ENCODE data around the gene NPAS3. TPM values are rescaled to one million over a fixed set of nuclear protein-coding genes. Genes with fewer than 3 reads are reported as not detected.

NPAS3 gene
- total and polyA plus RNA-seq, 2 of the 8 experiments (the other 6 are each of a cell fraction or from before 2014, with no cell fraction given) = 0.11 to 0.60 TPM

DNA sequence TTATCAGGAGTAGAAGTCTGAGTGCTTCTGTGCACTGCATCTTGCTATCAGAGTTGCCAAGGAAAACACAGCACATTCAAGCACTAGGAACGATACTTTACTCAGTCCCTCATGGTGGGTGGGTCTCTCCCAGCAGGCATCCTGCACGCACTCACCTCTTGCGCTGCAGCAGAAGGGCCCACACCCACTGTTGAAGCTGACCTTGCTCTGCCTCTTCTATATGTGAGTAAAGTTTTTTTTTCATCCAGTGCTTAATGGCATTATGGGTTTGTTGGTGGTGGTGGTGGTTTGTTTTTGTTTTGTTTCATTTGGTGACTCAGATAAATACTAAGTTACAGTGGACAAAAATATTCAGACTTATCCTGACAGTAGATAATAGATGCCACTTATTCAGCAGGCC lies 663.7 kb downstream of the NPAS3 start:
- no peaks in the 10 kb centered on the region for H3K23me2 ChIP-seq (ENCODE audit: low read depth, low read length)
- no peaks in the 10 kb centered on the region for H3K27me3 ChIP-seq (replicated peaks in 1 of 4; ENCODE audit: control insufficient read depth in 3 of 4, extremely low read depth in 1 of 4, insufficient read depth in 3 of 4, low read length in 3 of 4)
- H3K14ac ChIP-seq (ENCODE audit: insufficient read length) = no peak overlapping the region
- H3K4me2 ChIP-seq (ENCODE audit: insufficient read depth in 1 of 2, low read depth in 2 of 2, low read length in 2 of 2) = no peak overlapping the region
- H3K9me3 ChIP-seq (ENCODE audit: insufficient read depth in 2 of 2, low read depth in 1 of 2, low read length in 1 of 2) = no peaks in the 10 kb centered on the region
- H3K4me3 ChIP-seq (ENCODE audit: extremely low read depth in 1 of 4, insufficient read depth in 2 of 4, low read depth in 3 of 4, low read length in 4 of 4) = no peak overlapping the region
- H2AK5ac ChIP-seq (ENCODE audit: low read depth, low read length) = no peak overlapping the region
- no peak overlapping the region for H2BK120ac ChIP-seq (replicated peaks; ENCODE audit: low read depth, low read length)
- no peak overlapping the region for H4K5ac ChIP-seq (ENCODE audit: insufficient read length, low read depth, low read length)
- no peak overlapping the region for H3K4ac ChIP-seq (replicated peaks; ENCODE audit: insufficient read length, low read depth, low read length)
- no peak overlapping the region for H4K8ac ChIP-seq (ENCODE audit: extremely low read depth, insufficient read depth, low read length)
- CTCF ChIA-PET (ENCODE audit: partially characterized antibody) = no interaction called here
- no peaks in the 10 kb centered on the region for H3K79me1 ChIP-seq (ENCODE audit: low read depth, low read length)
- no peaks in the 10 kb centered on the region for H3K36me3 ChIP-seq (ENCODE audit: control insufficient read depth in 2 of 4, insufficient read depth in 4 of 4, low read length in 3 of 4)
- DNase-seq (ENCODE audit: low read depth in 1 of 2, low spot score in 2 of 2) (no peak), FAIRE-seq (no peak)
- no peak overlapping the region for H2BK15ac ChIP-seq (ENCODE audit: low read length)
- POLR2A ChIA-PET (ENCODE audit: partially characterized antibody) = no interaction called here
- H4K20me1 ChIP-seq (replicated peaks in 1 of 2; ENCODE audit: control insufficient read depth in 1 of 2, insufficient read depth in 2 of 2, low read length in 2 of 2) = no peaks in the 10 kb centered on the region
- H4K91ac ChIP-seq (replicated peaks; ENCODE audit: insufficient read length, low read length) = no peak overlapping the region
- WGBS, 2 experiments (ENCODE audit: extremely low coverage in 1 of 2, insufficient coverage in 1 of 2, insufficient read length in 1 of 2, insufficient replicate concordance in 2 of 2, low coverage in 1 of 2, low lambda C conversion rate in 2 of 2, missing lambda C conversion rate in 1 of 2) = 89% methylated on average over 3 of the region's 3 CpGs; no CpG with 5 or more reads in 1 of the 2 experiments
- no peaks in the 10 kb centered on the region for H3K79me2 ChIP-seq (ENCODE audit: control insufficient read depth in 1 of 2, insufficient read depth in 2 of 2, low read length in 2 of 2)
- H3K18ac ChIP-seq (ENCODE audit: extremely low read depth, low read length) = no peak overlapping the region
- H3K4me1 ChIP-seq (replicated peaks in 1 of 4; ENCODE audit: control insufficient read depth in 3 of 4, insufficient read depth in 4 of 4, low read length in 3 of 4) = peaks cover 0 to 5% (median 3%) of the 10 kb centered on the region in 4 experiments; a peak in 4 of 7 replicates
- H3K23ac ChIP-seq (ENCODE audit: insufficient read length) = no peak overlapping the region
- H3K27ac ChIP-seq (ENCODE audit: low read depth, low read length) = no peak overlapping the region
- no peak overlapping the region for H2BK12ac ChIP-seq (ENCODE audit: low read depth, low read length)
- H2BK20ac ChIP-seq (ENCODE audit: low read length) = no peak overlapping the region
- H2BK5ac ChIP-seq (ENCODE audit: low read depth, low read length) = no peak overlapping the region
- H2AFZ ChIP-seq (ENCODE audit: low read length) = peak overlapping the region; percentile 81
- H3K9ac ChIP-seq (replicated peaks in 1 of 4; ENCODE audit: extremely low read depth in 1 of 4, low read depth in 3 of 4, low read length in 3 of 4) = no peak overlapping the region
- H3K56ac ChIP-seq (replicated peaks; ENCODE audit: insufficient read length, low read depth, low read length) = no peak overlapping the region
- no peak for TF ChIP-seq POLR2A (IDR thresholded peaks at IDR 0.05; ENCODE audit: control extremely low read depth in 1 of 2, low read depth in 2 of 2, low read length in 2 of 2)
- TF ChIP-seq, protein P1, sequence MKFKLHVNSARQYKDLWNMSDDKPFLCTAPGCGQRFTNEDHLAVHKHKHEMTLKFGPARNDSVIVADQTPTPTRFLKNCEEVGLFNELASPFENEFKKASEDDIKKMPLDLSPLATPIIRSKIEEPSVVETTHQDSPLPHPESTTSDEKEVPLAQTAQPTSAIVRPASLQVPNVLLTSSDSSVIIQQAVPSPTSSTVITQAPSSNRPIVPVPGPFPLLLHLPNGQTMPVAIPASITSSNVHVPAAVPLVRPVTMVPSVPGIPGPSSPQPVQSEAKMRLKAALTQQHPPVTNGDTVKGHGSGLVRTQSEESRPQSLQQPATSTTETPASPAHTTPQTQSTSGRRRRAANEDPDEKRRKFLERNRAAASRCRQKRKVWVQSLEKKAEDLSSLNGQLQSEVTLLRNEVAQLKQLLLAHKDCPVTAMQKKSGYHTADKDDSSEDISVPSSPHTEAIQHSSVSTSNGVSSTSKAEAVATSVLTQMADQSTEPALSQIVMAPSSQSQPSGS (IDR thresholded peaks at IDR 0.05; ENCODE audit: low read length) = no peak
- TF ChIP-seq SAP30 (IDR thresholded peaks at IDR 0.05; ENCODE audit: insufficient read depth, insufficient replicate concordance, low read length) = no peak
- TF ChIP-seq BRCA1 (IDR thresholded peaks at IDR 0.05; ENCODE audit: low read depth, low read length) = no peak

Measured in H1 (cell line).